ENCODE data around the gene ANKIB1.
"Not testable (repeated sequence)": the region's sequence is repeated elsewhere in the genome, so short reads cannot be mapped to it uniquely, and the experiment has no call there.

ANKIB1 gene

GRCh38 chr7:92246360-92247101 is 757 bp downstream of the ANKIB1 start:
- no peaks in the 10 kb centered on the region for H3K36me3 ChIP-seq (ENCODE audit: control insufficient read depth in 1 of 2, insufficient read depth in 2 of 2, low read length in 2 of 2)
- H3K4me3 ChIP-seq (ENCODE audit: low read depth in 1 of 2, low read length in 2 of 2) = peak overlapping the region; percentile 95 to 98
- H3K9me3 ChIP-seq (ENCODE audit: control insufficient read depth in 1 of 2, low read length in 2 of 2) = no peaks in the 10 kb centered on the region
- peak overlapping the region; percentile 55 for H3K27ac ChIP-seq (ENCODE audit: low read length)
- H3K4me1 ChIP-seq (ENCODE audit: control insufficient read depth in 1 of 2, insufficient read depth in 2 of 2, low read length in 2 of 2) = peaks cover 15 to 30% of the 10 kb centered on the region in 2 donors
- H3K27me3 ChIP-seq (ENCODE audit: low read depth, low read length) = no peaks in the 10 kb centered on the region

DNA sequence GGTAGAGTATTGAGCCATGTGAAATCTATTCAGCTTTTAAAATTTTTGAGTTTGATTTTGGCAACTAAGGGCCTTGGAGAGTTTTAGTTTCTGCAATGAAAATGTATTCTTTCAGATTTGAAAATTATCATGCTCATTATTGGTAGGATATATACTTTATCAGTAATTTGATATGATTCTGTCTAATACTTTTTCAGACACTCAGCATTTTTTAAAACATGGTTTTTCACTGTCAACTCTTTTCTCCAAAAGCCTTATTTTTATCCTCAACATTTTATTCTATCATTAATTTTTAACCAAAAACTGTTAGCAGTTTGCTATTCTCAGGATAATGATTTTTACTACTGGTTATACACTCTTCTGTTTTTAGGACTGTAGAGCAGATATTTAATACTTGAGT is 4.8 kb downstream of the ANKIB1 start:
- no peaks in the 10 kb centered on the region for H3K36me3 ChIP-seq (ENCODE audit: control insufficient read depth in 1 of 2, insufficient read depth in 2 of 2, low read length in 2 of 2)
- H3K27ac ChIP-seq (ENCODE audit: low read length) = no peak overlapping the region
- no peaks in the 10 kb centered on the region for H3K9me3 ChIP-seq (ENCODE audit: control insufficient read depth in 1 of 2, low read length in 2 of 2)
- H3K4me3 ChIP-seq (ENCODE audit: low read depth in 1 of 2, low read length in 2 of 2) = no peak overlapping the region
- H3K4me1 ChIP-seq (ENCODE audit: control insufficient read depth in 1 of 2, insufficient read depth in 2 of 2, low read length in 2 of 2) = peaks cover 4 to 18% of the 10 kb centered on the region in 2 donors
- H3K27me3 ChIP-seq (ENCODE audit: low read depth, low read length) = no peaks in the 10 kb centered on the region

GRCh38 chr7:92251181-92251580 is 5.4 kb downstream of the ANKIB1 start:
- Histone ChIP-seq H3K27me3 (ENCODE audit: low read depth, low read length) (no peaks in the 10 kb centered on the region), H3K4me3 (ENCODE audit: low read depth in 1 of 2, low read length in 2 of 2) (no peak overlapping the region), H3K36me3 (ENCODE audit: control insufficient read depth in 1 of 2, insufficient read depth in 2 of 2, low read length in 2 of 2) (no peaks in the 10 kb centered on the region), H3K9me3 (ENCODE audit: control insufficient read depth in 1 of 2, low read length in 2 of 2) (no peaks in the 10 kb centered on the region), H3K4me1 (ENCODE audit: control insufficient read depth in 1 of 2, insufficient read depth in 2 of 2, low read length in 2 of 2) (peaks cover 4 to 18% of the 10 kb centered on the region in 2 donors), H3K27ac (ENCODE audit: low read length) (no peak overlapping the region)

GRCh38 chr7:92253251-92253650 is 7.5 kb downstream of the ANKIB1 start:
- H3K27ac ChIP-seq (ENCODE audit: low read length) = no peak overlapping the region
- H3K36me3 ChIP-seq (ENCODE audit: control insufficient read depth in 1 of 2, insufficient read depth in 2 of 2, low read length in 2 of 2) = no peaks in the 10 kb centered on the region
- peaks cover 0 to 2% of the 10 kb centered on the region in 2 donors for H3K4me1 ChIP-seq (ENCODE audit: control insufficient read depth in 1 of 2, insufficient read depth in 2 of 2, low read length in 2 of 2)
- no peak overlapping the region for H3K4me3 ChIP-seq (ENCODE audit: low read depth in 1 of 2, low read length in 2 of 2)
- H3K27me3 ChIP-seq (ENCODE audit: low read depth, low read length) = no peaks in the 10 kb centered on the region
- H3K9me3 ChIP-seq (ENCODE audit: control insufficient read depth in 1 of 2, low read length in 2 of 2) = no peaks in the 10 kb centered on the region

DNA sequence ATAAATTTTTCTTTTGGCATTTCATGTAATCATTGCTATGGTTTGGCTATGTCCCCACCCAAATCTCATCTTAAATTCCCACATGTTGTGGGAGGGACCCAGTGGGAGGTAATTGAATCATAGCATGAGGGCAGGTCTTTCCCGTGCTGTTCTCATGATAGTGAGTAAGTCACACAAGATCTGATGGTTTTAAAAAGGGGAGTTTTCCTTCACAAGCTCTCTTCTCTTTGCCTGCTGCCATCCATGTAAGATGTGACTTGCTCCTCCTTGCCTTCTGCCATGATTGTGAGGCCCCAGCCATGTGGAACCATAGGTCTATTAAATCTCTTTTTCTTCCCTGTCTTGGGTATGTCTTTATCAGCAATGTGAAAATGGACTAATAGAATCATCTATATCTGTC is 9.0 kb downstream of the ANKIB1 start:
- H3K9me3 ChIP-seq (ENCODE audit: control insufficient read depth in 1 of 2, low read length in 2 of 2); H3K27ac ChIP-seq (ENCODE audit: low read length); H3K36me3 ChIP-seq (ENCODE audit: control insufficient read depth in 1 of 2, insufficient read depth in 2 of 2, low read length in 2 of 2); H3K4me3 ChIP-seq (ENCODE audit: low read depth in 1 of 2, low read length in 2 of 2); H3K4me1 ChIP-seq (ENCODE audit: control insufficient read depth in 1 of 2, insufficient read depth in 2 of 2, low read length in 2 of 2); H3K27me3 ChIP-seq (ENCODE audit: low read depth, low read length): not testable (repeated sequence)

DNA sequence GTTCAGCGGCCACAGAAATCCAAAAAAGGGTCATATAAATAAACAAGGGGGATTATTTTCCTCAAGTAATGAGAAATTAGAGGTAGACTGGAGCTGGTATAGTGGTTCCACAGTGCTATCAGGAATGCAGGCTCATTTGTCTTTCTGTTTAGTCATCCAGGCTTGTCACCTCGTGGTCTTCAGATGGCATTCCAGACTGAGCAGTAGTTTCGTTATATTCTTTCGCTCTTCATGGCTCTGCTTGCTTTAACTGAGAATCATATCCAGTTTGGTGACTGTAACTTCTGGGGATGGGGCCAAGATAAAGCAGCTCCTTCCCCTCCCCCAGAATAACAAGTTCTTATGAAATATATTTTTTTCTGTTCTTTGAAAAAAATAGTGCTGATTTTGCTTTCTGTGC is 9.5 kb downstream of the ANKIB1 start:
- no peak overlapping the region for H3K27ac ChIP-seq (ENCODE audit: low read length)
- no peak overlapping the region for H3K4me3 ChIP-seq (ENCODE audit: low read depth in 1 of 2, low read length in 2 of 2)
- H3K36me3 ChIP-seq (ENCODE audit: control insufficient read depth in 1 of 2, insufficient read depth in 2 of 2, low read length in 2 of 2) = no peaks in the 10 kb centered on the region
- no peaks in the 10 kb centered on the region for H3K9me3 ChIP-seq (ENCODE audit: control insufficient read depth in 1 of 2, low read length in 2 of 2)
- no peaks in the 10 kb centered on the region for H3K4me1 ChIP-seq (ENCODE audit: control insufficient read depth in 1 of 2, insufficient read depth in 2 of 2, low read length in 2 of 2)
- H3K27me3 ChIP-seq (ENCODE audit: low read depth, low read length) = no peaks in the 10 kb centered on the region

DNA sequence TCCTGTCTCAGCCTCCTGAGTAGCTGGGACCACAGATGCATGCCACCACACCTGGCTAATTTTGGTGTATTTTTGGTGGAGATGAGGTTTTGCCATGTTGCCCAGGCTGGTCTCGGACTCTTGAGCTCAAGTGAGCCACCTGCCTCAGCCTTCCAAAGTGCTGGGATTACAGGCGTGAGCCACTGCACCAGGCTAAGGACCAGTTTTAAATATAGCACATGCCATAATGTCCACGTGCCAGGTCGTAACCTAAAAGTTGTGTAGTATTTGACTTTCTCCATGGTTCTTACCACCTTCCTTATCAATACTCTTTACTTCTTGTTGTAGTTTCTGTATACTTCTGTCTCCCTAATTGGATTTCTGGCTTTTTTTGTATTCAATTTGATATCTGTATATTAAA is 13.3 kb downstream of the ANKIB1 start:
- Histone ChIP-seq H3K4me1 (ENCODE audit: control insufficient read depth in 1 of 2, insufficient read depth in 2 of 2, low read length in 2 of 2) (no peaks in the 10 kb centered on the region), H3K36me3 (ENCODE audit: control insufficient read depth in 1 of 2, insufficient read depth in 2 of 2, low read length in 2 of 2) (peaks cover 0 to 7% of the 10 kb centered on the region in 2 donors), H3K27ac (ENCODE audit: low read length) (no peak overlapping the region), H3K27me3 (ENCODE audit: low read depth, low read length) (no peaks in the 10 kb centered on the region), H3K4me3 (ENCODE audit: low read depth in 1 of 2, low read length in 2 of 2) (no peak overlapping the region), H3K9me3 (ENCODE audit: control insufficient read depth in 1 of 2, low read length in 2 of 2) (no peaks in the 10 kb centered on the region)

GRCh38 chr7:92259610-92260247 is 14.0 kb downstream of the ANKIB1 start:
- H3K27ac ChIP-seq (ENCODE audit: low read length) = no peak overlapping the region
- H3K36me3 ChIP-seq (ENCODE audit: control insufficient read depth in 1 of 2, insufficient read depth in 2 of 2, low read length in 2 of 2) = peaks cover 0 to 7% of the 10 kb centered on the region in 2 donors
- no peaks in the 10 kb centered on the region for H3K4me1 ChIP-seq (ENCODE audit: control insufficient read depth in 1 of 2, insufficient read depth in 2 of 2, low read length in 2 of 2)
- no peaks in the 10 kb centered on the region for H3K27me3 ChIP-seq (ENCODE audit: low read depth, low read length)
- no peaks in the 10 kb centered on the region for H3K9me3 ChIP-seq (ENCODE audit: control insufficient read depth in 1 of 2, low read length in 2 of 2)
- H3K4me3 ChIP-seq (ENCODE audit: low read depth in 1 of 2, low read length in 2 of 2) = no peak overlapping the region

DNA sequence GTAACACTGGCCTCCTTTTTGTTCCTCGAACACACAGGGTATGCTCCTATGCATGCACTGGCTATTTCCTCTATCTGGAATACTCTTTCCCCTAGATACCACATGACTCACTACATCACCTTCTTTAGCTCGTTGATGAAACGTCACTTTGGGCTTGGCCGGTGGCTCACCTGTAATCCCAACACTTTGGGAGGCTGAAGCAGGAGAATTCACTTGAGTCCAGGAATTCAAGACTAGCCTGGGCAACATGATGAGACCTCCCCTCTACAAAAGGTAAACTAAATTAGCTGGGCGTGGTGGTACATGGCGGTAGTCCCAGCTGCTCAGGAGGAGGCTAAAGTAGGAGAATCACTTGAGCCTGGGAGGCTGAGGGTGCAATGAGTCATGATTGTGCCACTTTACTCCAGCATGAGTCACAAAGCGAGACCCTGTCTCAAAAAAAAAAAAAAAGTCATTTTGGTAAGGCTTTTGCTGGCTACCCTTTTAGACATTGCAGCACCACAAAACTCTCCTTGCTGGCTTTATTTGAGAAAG is 14.5 kb downstream of the ANKIB1 start:
- Histone ChIP-seq H3K27me3 (ENCODE audit: low read depth, low read length) (no peaks in the 10 kb centered on the region), H3K4me1 (ENCODE audit: control insufficient read depth in 1 of 2, insufficient read depth in 2 of 2, low read length in 2 of 2) (no peaks in the 10 kb centered on the region), H3K9me3 (ENCODE audit: control insufficient read depth in 1 of 2, low read length in 2 of 2) (no peaks in the 10 kb centered on the region), H3K27ac (ENCODE audit: low read length) (no peak overlapping the region), H3K4me3 (ENCODE audit: low read depth in 1 of 2, low read length in 2 of 2) (no peak overlapping the region), H3K36me3 (ENCODE audit: control insufficient read depth in 1 of 2, insufficient read depth in 2 of 2, low read length in 2 of 2) (peaks cover 0 to 7% of the 10 kb centered on the region in 2 donors)

GRCh38 chr7:92266415-92267241 is 20.9 kb downstream of the ANKIB1 start:
- no peak overlapping the region for H3K27ac ChIP-seq (ENCODE audit: low read length)
- no peaks in the 10 kb centered on the region for H3K9me3 ChIP-seq (ENCODE audit: control insufficient read depth in 1 of 2, low read length in 2 of 2)
- no peaks in the 10 kb centered on the region for H3K27me3 ChIP-seq (ENCODE audit: low read depth, low read length)
- H3K36me3 ChIP-seq (ENCODE audit: control insufficient read depth in 1 of 2, insufficient read depth in 2 of 2, low read length in 2 of 2) = peaks cover 0 to 7% of the 10 kb centered on the region in 2 donors
- H3K4me3 ChIP-seq (ENCODE audit: low read depth in 1 of 2, low read length in 2 of 2) = no peak overlapping the region
- H3K4me1 ChIP-seq (ENCODE audit: control insufficient read depth in 1 of 2, insufficient read depth in 2 of 2, low read length in 2 of 2) = no peaks in the 10 kb centered on the region

DNA sequence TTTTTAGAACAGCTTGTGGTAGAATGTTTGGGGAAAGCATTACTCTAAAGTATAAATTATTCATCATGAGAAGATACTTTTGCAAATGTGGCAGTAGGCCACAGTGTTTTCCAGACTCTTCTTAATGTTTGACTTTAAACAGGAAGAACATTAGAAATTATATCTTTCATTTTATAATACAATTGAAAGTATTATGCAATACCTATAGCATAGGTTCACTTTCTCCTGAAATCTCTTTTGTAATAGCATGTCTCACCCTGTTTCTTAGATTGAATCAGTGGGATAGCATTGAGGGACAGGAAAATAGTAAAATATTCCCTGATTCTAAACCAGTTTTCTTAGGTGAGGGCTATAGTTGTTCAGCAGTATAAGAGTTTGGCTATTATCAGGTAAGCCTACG is 23.1 kb downstream of the ANKIB1 start:
- Histone ChIP-seq H3K27ac (ENCODE audit: low read length) (no peak overlapping the region), H3K4me1 (ENCODE audit: control insufficient read depth in 1 of 2, insufficient read depth in 2 of 2, low read length in 2 of 2) (no peaks in the 10 kb centered on the region), H3K9me3 (ENCODE audit: control insufficient read depth in 1 of 2, low read length in 2 of 2) (no peaks in the 10 kb centered on the region), H3K27me3 (ENCODE audit: low read depth, low read length) (no peaks in the 10 kb centered on the region), H3K36me3 (ENCODE audit: control insufficient read depth in 1 of 2, insufficient read depth in 2 of 2, low read length in 2 of 2) (no peaks in the 10 kb centered on the region), H3K4me3 (ENCODE audit: low read depth in 1 of 2, low read length in 2 of 2) (no peak overlapping the region)
